K562 (cell line): ENCODE measurements around the gene GPC3. TPM values are rescaled to one million over a fixed set of nuclear protein-coding genes. Genes with fewer than 3 reads are reported as not detected.

Experiments
- ATAC-seq: fragments of 200-7000 bp; cut with Tn5 transposase; 3 replicates; pipeline ENCODE4 v1.9.1; 2020; ENCODE audit warnings: moderate library complexity
- BruUV-seq: library from RNA; stranded (reverse); fragments of 400-500 nt; replicated peaks from 2 replicates; lab custom pipeline; 2021; lab: Mats Ljungman, UMichigan
- CTCF ChIA-PET: fragments of 300-600 bp; formaldehyde crosslinking; extraction: SDS; loops from one replicate; lab custom pipeline; 2021; ENCODE audit warnings: low intra/inter-chr PET ratio; lab: Yijun Ruan, JAX
- POLR2A ChIA-PET: fragments of 300-600, 350-650 bp; sonication (Branson Sonifier 250); formaldehyde crosslinking; extraction: SDS; loops from one replicate; lab custom pipeline; 2021; ENCODE audit warnings: antibody characterized with exemption, inconsistent platforms; lab: Yijun Ruan, JAX
- DNase-seq, 4 experiments: peaks; one replicate each; pipeline versions ENCODE4 v3.0.0 to v3.0.0-alpha.2; 2011 to 2018; ENCODE audit warnings: low spot score in 3 of 4, mixed read lengths in 3 of 4; ENCODE audit errors: extremely low read depth in 1 of 4
- FAIRE-seq: peaks from 2 replicates; lab custom pipeline; 2011; peaks lifted over from hg19 to GRCh38; lab: Jason Lieb, UNC
- H2AFZ ChIP-seq: 2 replicates; pipeline ENCODE4 v1.6.0; 2011; ENCODE audit warnings: low read depth, low read length, control low read depth, inconsistent platforms
- H3K27ac ChIP-seq: fragments of 200-600 bp; 3 replicates; pipeline ENCODE4 v1.8.0; 2011; ENCODE audit warnings: low read depth, mild to moderate bottlenecking, control low read depth, inconsistent platforms, low read length, moderate library complexity, mixed read lengths; ENCODE audit errors: extremely low read depth
- H3K27me3 ChIP-seq, 2 experiments: fragments of 300-600 bp in 1 of 2; 2 replicates in 1 of 2; 3 replicates in 1 of 2; pipeline versions ENCODE4 v1.6.0 to v1.8.0; 2011; ENCODE audit warnings: inconsistent platforms in 2 of 2, low read length in 2 of 2, mild to moderate bottlenecking in 1 of 2, mixed read lengths in 1 of 2, moderate library complexity in 1 of 2; ENCODE audit not compliant: control insufficient read depth in 2 of 2, insufficient read depth in 2 of 2
- H3K36me3 ChIP-seq: fragments of 300-600 bp; 3 replicates; pipeline ENCODE4 v1.8.0; 2011; ENCODE audit warnings: mild to moderate bottlenecking, low read length, inconsistent platforms; ENCODE audit not compliant: control insufficient read depth, insufficient read depth
- H3K4me1 ChIP-seq, 2 experiments: fragments of 200-600 bp in 1 of 2; replicated peaks in 1 of 2; 2 replicates in 1 of 2; 3 replicates in 1 of 2; pipeline versions ENCODE4 v1.5.1 to v1.8.0; 2011; ENCODE audit warnings: inconsistent platforms in 2 of 2, low read length in 2 of 2, mild to moderate bottlenecking in 1 of 2, mixed read lengths in 1 of 2, moderate library complexity in 1 of 2; ENCODE audit not compliant: control insufficient read depth in 2 of 2, insufficient read depth in 2 of 2
- H3K4me2 ChIP-seq: 2 replicates; pipeline ENCODE4 v1.6.1; 2011; ENCODE audit warnings: low read length, control low read depth, inconsistent platforms, mixed read lengths; ENCODE audit not compliant: insufficient read depth
- H3K4me3 ChIP-seq: fragments of 200-600 bp; sonication (generic), shearing (Covaris generic); 2 replicates; pipeline ENCODE4 v1.5.1; 2016; ENCODE audit warnings: control low read depth, inconsistent platforms
- H3K79me2 ChIP-seq: fragments of 200-600 bp; 3 replicates; pipeline ENCODE4 v1.8.0; 2011; ENCODE audit warnings: low read length, inconsistent platforms; ENCODE audit not compliant: control insufficient read depth, insufficient read depth
- H3K9ac ChIP-seq, 2 experiments: 2 replicates each; pipeline versions ENCODE4 v1.6.0 to v1.6.1; 2011; ENCODE audit warnings: low read depth in 2 of 2, low read length in 2 of 2, control low read depth in 1 of 2, inconsistent platforms in 1 of 2, mild to moderate bottlenecking in 1 of 2, mixed read lengths in 1 of 2; ENCODE audit not compliant: insufficient read depth in 1 of 2
- H3K9me1 ChIP-seq: one replicate; pipeline ENCODE4 v1.6.0; 2011; ENCODE audit warnings: inconsistent platforms, mild to moderate bottlenecking, low read length, moderate library complexity; ENCODE audit not compliant: control insufficient read depth, insufficient read depth
- H3K9me3 ChIP-seq: replicated peaks from 2 replicates; pipeline ENCODE4 v1.5.1; 2011; ENCODE audit warnings: low read depth, low read length, inconsistent platforms; ENCODE audit not compliant: control insufficient read depth, insufficient read depth
- H4K20me1 ChIP-seq: replicated peaks from 2 replicates; pipeline ENCODE4 v1.6.1; 2011; ENCODE audit warnings: low read length, inconsistent platforms, mixed read lengths; ENCODE audit not compliant: control insufficient read depth, insufficient read depth
- ADNP ChIP-seq: fragments of 200-800 bp; sonication (Bioruptor generic); IDR thresholded peaks from 2 replicates; pipeline ENCODE4 v1.6.1; 2016; ENCODE audit warnings: missing genetic modification characterization, missing compliant biosample characterization
- DLX4 ChIP-seq: fragments of 250-450 bp; sonication (Bioruptor Pico); IDR thresholded peaks from 2 replicates; pipeline ENCODE4 v1.6.1; 2021; ENCODE audit warnings: mild to moderate bottlenecking
- FUS ChIP-seq: fragments of 200-400 bp; formaldehyde crosslinking; optimal IDR thresholded peaks from 2 replicates; pipeline ENCODE3; 2017; ENCODE audit warnings: low read depth, low read length
- NBN ChIP-seq: fragments of 450-650 bp; IDR thresholded peaks from 2 replicates; pipeline ENCODE4 v1.6.1; 2016; ENCODE audit warnings: low read depth, mild to moderate bottlenecking
- NFE2 ChIP-seq: IDR thresholded peaks from 2 replicates; pipeline ENCODE4 v1.6.1; 2014; ENCODE audit warnings: antibody characterized with exemption, low read depth
- STAT6 ChIP-seq: sonication (generic); formaldehyde crosslinking; IDR thresholded peaks from 2 replicates; pipeline ENCODE4 v1.8.1; 2023; ENCODE audit warnings: mild to moderate bottlenecking, missing genetic modification reagents
- TEAD2 ChIP-seq: fragments of 450-650 bp; IDR thresholded peaks from 2 replicates; pipeline ENCODE4 v1.6.1; 2016; ENCODE audit warnings: missing genetic modification characterization, control low read depth, missing compliant biosample characterization
- WGBS: fragments of 100-300 bp; shearing (Covaris generic); methylation state at CpG from one replicate; pipeline ENCODE4 v1.1.6; 2016; ENCODE audit warnings: low coverage, mixed read lengths; ENCODE audit not compliant: insufficient coverage; ENCODE audit errors: missing lambda C conversion rate; 5-methylcytosine and 5-hydroxymethylcytosine counted together
- in situ Hi-C: fragments of 300-500 bp; cut with MboI; formaldehyde crosslinking; loops from 4 replicates; pipeline ENCODE4 v1.15.0; 2018; ENCODE audit warnings: inconsistent platforms, mixed read lengths
- intact Hi-C: fragments of 100-400 bp; cut with micrococcal nuclease; formaldehyde crosslinking; loops from 2 replicates; pipeline ENCODE4 v1.14.2; 2022
- polyA plus RNA-seq, 8 experiments: library from polyadenylated mRNA; depleted of rRNA in 4 of 8; stranded (reverse) in 5 of 8; unstranded in 3 of 8; fragments of >200 nt; fragmentation: Nextera tagmentation in 2 of 8; fragmentation: Illumina TruSeq in 1 of 8; extraction: Ambion mirVana in 2 of 8; extraction: Trizol in 1 of 8; gene quantifications; 2 replicates each; pipeline versions ENCODE4 v1.2.1 to v1.2.3, GENCODE V29; 2011 to 2014; ENCODE audit warnings: inconsistent platforms in 1 of 8, missing spikeins in 1 of 8
- total RNA-seq, 7 experiments: library from RNA; depleted of rRNA in 6 of 7; stranded (reverse); fragments of >200 nt in 6 of 7; fragmentation: Illumina TruSeq in 2 of 7; extraction: Trizol in 2 of 7; gene quantifications; 2 replicates each; pipeline versions ENCODE4 v1.2.1 to v1.2.3, GENCODE V29; 2011 to 2021; ENCODE audit warnings: low replicate concordance in 1 of 7

GPC3 gene
- total and polyA plus RNA-seq, 9 of the 15 experiments (the other 6 are each of a cell fraction or from before 2014, with no cell fraction given): 0.42 TPM; not detected in 8

- H3K4me1 ChIP-seq: no peaks in the 10 kb centered on the region
- H3K4me2 ChIP-seq: no peak overlapping the region
- H3K9me1 ChIP-seq: no peaks in the 10 kb centered on the region
- no TSS peak for BruUV-seq
- no peak overlapping the region for H2AFZ ChIP-seq
- ChIA-PET POLR2A (no interaction called here), CTCF (no interaction called here)
- H3K79me2 ChIP-seq: no peaks in the 10 kb centered on the region
- no peak overlapping the region for H3K27ac ChIP-seq
- H4K20me1 ChIP-seq: no peaks in the 10 kb centered on the region
- no peak overlapping the region for H3K4me3 ChIP-seq
- DNase-seq: no peak
- no peaks in the 10 kb centered on the region for H3K27me3 ChIP-seq
- WGBS: 0% methylated on average over 2 of the region's 5 CpGs
- H3K9ac ChIP-seq: no peak overlapping the region
- TF ChIP-seq ADNP (tag): no peak
- no peak for TF ChIP-seq STAT6 (CRISPR knock-in tag)
- no peak for TF ChIP-seq DLX4 (CRISPR knock-in tag)
- no peak for TF ChIP-seq NBN
- TF ChIP-seq NFE2: no peak
- TF ChIP-seq FUS: no peak
- TF ChIP-seq TEAD2 (tag): no peak
- TF ChIP-seq, all 486 proteins: peak for 0
- in situ Hi-C loops (no loop called here), intact Hi-C loops (no loop called here)
- FAIRE-seq (no peak), ATAC-seq (no peak)
- no peaks in the 10 kb centered on the region for H3K9me3 ChIP-seq
- no peaks in the 10 kb centered on the region for H3K36me3 ChIP-seq
Observed at GRCh38 chrX:133593531-133593930, 391.9 kb downstream of the GPC3 start.
